Raji (cell line): ENCODE measurements around the gene PHC2.

Experiments
- POLR2A ChIP-seq: IDR thresholded peaks from 2 replicates; pipeline ENCODE4 v1.6.1; 2011; ENCODE audit warnings: low read depth, low read length, control low read depth; ENCODE audit not compliant: insufficient read depth

The PHC2 gene

DNA sequence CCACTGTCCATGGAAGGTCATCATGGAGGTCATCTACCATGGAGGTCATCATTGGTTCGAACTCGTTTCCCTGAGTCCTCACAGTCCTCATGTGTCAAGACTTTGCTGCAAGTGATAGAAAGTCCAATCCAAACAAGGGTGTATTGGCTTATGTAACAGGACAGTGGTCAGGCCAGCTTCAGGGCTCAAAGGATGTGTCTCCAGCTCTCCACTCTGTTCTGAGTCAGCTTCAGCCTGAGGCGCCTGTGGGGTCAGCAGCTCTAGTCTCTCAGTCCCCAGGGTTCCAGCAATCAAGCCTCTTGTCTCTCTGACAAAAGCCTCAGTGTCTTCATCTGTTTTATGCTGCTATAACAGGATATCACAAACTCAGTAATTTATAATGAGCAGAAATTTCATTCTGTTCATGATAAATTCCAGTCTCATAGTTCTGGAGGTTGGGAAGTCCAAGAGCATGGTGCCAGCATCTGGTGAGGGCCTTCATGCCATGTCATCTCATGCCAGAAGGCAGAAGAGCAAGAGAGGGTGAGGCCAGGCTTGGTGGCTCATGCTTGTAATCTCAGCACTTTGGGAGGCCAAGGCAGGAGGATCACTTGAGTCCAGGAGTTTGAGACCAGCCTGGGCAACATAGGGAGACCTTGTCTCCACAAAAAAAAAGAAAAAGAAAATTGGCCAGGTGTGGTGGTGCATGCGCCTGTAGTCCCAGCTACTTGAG, 129.5 kb downstream of the PHC2 start:
- TF ChIP-seq POLR2A = no peak

GRCh38 chr1:33300673-33301072, 130.2 kb downstream of the PHC2 start:
- no peak for TF ChIP-seq POLR2A

- TF ChIP-seq POLR2A = no peak
Observed at GRCh38 chr1:33299461-33300155, 131.3 kb downstream of the PHC2 start.

DNA sequence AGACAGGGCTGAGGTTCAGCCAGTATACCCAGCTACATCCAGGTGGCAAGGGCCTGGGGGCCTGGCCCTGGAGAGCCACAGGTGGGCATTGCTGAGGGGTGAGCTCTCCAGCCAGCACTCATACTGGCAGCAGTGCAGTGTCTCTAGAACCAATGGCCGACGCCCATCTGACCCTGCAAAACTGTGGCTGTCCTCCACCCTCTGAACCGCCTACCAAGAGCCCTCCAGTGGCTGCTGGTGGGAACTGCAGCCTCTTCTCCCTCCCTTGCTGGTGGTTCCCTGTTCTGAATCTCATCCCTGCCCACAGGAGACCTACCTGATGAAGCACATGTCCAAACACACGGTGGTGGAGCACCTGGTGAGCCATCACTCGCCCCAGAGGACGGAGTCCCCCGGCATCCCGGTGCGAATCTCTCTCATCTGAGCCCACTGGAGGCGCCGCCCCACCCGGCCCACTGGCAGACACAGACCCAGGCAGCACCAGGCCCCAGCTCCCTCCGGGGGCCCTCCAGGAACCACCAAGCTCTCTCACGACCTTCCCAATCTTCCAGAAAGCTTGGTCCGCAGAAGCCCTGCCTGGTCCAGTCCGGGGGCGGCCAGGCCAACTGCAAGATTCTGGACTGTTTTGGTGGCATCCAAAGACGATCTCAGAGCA, 132.1 kb downstream of the PHC2 start:
- TF ChIP-seq POLR2A = no peak

- TF ChIP-seq POLR2A = no peak
Observed at GRCh38 chr1:33297911-33298622, 132.8 kb downstream of the PHC2 start.

GRCh38 chr1:33296824-33297223, 134.1 kb downstream of the PHC2 start:
- TF ChIP-seq POLR2A = no peak

- no peak for TF ChIP-seq POLR2A
Observed at GRCh38 chr1:33296082-33296458, 134.8 kb downstream of the PHC2 start.

- TF ChIP-seq POLR2A = no peak
Observed at GRCh38 chr1:33295450-33296081, 135.3 kb downstream of the PHC2 start.

DNA sequence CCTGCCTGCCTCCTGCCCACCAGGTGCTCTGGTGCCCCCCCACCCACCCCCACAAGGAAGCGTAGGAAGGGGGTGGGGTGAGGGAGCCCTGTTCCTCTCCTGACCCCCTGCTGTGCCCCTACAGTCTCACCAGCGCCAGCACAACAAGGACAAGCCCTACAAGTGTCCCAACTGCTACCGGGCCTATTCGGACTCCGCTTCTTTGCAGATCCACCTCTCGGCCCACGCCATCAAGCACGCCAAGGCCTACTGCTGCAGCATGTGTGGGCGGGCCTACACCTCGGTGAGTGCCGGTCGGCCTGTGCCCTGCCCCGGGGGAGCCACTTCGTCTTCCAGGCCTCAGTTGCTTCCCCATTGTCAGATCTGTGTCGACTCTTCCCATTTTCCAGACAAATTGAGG, 135.9 kb downstream of the PHC2 start:
- TF ChIP-seq POLR2A = no peak

DNA sequence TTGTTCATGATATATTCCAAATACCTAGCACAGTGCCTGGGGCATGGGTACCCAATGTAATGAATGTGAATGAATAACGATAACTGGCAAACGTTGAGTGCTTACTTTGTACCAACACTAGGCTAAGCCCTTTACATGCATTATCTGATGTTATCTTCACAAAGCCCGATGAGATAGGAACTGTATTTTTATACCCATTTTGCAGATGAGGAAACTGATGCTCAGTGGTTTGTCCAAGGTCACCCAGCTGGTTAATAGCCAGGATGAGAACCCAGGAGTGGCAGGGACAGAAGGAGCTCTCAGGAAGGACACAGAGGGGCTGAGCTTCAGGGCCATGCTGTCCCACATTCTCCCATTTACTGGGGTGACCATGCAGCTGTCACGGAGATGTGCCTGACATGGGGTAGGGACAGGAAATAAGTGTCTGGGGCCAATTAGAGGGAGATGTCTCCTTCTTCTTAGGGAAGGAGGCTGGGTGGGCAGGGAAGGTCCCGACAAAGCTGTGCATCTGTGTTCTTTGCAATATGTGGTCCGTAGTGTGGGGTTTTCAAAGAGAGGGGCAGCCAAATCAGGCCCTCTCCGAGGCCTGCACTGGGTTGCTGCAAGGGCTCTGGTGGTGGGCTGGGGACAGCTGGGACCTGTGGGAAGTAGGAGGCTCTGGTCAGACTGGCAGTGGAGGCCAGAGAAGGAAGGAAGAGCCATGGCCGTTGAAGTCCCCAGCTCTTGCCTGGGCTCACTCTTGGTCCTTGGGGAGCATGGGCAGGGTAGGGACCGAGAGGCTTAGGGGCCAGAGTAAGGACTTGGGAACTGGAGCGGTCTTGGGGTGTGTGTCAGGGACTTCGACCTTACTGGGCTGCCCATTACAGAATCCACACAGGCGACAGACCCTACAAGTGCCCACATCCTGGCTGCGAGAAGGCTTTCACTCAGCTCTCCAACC, 136.6 kb downstream of the PHC2 start:
- TF ChIP-seq POLR2A = no peak

DNA sequence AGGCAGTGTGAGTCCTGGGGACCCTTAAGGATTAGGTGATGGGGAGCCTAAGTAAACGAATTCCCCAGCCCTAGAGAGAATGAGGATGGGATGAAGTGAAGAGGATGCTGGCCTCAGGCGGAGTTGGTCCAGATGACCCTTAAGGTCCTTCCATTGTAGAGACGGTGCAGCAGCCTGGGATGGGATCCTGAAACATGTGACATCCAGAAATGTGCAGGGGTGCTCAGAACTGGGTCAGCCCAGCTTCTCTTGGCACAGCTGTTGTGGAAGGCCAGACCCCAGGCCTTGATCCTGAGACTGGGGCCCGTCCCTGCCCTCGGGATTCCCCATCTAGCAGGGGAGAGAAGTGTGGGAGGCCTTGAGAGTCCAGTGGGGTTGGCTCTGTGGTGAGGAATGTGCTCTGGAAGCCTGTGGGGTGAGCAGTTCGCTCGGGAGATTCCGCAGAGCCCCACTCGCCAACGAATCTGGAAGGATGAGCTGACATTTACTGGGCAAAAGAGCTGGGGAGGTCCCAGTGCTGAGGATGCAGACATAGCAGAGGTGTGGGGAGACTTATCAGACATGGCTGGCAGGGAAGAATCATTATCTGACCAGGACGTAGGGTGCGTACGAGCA, 138.1 kb downstream of the PHC2 start:
- no peak for TF ChIP-seq POLR2A

- TF ChIP-seq POLR2A = no peak
Observed at GRCh38 chr1:33289858-33290154, 141.1 kb downstream of the PHC2 start.

- TF ChIP-seq POLR2A = no peak
Observed at GRCh38 chr1:33288976-33289857, 141.7 kb downstream of the PHC2 start.

GRCh38 chr1:33287317-33287716, 143.6 kb downstream of the PHC2 start:
- TF ChIP-seq POLR2A = no peak
